H1 (cell line): ENCODE results near the gene DOCK11. TPM values are rescaled to one million over a fixed set of nuclear protein-coding genes. Genes with fewer than 3 reads are reported as not detected.

Experiments used
- CTCF ChIA-PET: fragments of 300-600 bp; sonication (Branson Sonifier 250); formaldehyde crosslinking; loops from one replicate; lab custom pipeline; 2021; ENCODE audit not compliant: partially characterized antibody; lab: Charles Lee
- POLR2A ChIA-PET: fragments of 300-600 bp; sonication (Branson Sonifier 250); formaldehyde crosslinking; loops from one replicate; lab custom pipeline; 2021; ENCODE audit warnings: inconsistent platforms; ENCODE audit not compliant: partially characterized antibody; lab: Charles Lee
- DNase-seq, 2 experiments: peaks; one replicate each; pipeline versions ENCODE4 v3.0.0 to v3.0.0-alpha.2; 2010 to 2022; ENCODE audit warnings: low spot score in 2 of 2, low read depth in 1 of 2, mixed read lengths in 1 of 2
- FAIRE-seq: peaks from 2 replicates; lab custom pipeline; 2011; peaks lifted over from hg19 to GRCh38; lab: Jason Lieb, UNC
- H2AFZ ChIP-seq: 2 replicates; pipeline ENCODE4 v1.8.1; 2012; ENCODE audit warnings: low read length, inconsistent platforms
- H2AK5ac ChIP-seq: 2 replicates; pipeline ENCODE4 v1.6.1; 2013; ENCODE audit warnings: low read depth, low read length
- H2BK120ac ChIP-seq: replicated peaks from 2 replicates; pipeline ENCODE3; 2013; ENCODE audit warnings: low read depth, low read length, inconsistent platforms
- H2BK12ac ChIP-seq: 2 replicates; pipeline ENCODE4 v1.6.1; 2013; ENCODE audit warnings: low read depth, low read length
- H2BK15ac ChIP-seq: 2 replicates; pipeline ENCODE4 v1.6.1; 2013; ENCODE audit warnings: low read length
- H2BK20ac ChIP-seq: 2 replicates; pipeline ENCODE4 v1.6.1; 2013; ENCODE audit warnings: low read length
- H2BK5ac ChIP-seq: 2 replicates; pipeline ENCODE4 v1.6.1; 2013; ENCODE audit warnings: low read depth, low read length
- H3K14ac ChIP-seq: 2 replicates; pipeline ENCODE4 v1.6.1; 2013; ENCODE audit warnings: inconsistent platforms; ENCODE audit not compliant: insufficient read length
- H3K18ac ChIP-seq: 2 replicates; pipeline ENCODE4 v1.6.1; 2013; ENCODE audit warnings: low read length; ENCODE audit errors: extremely low read depth
- H3K23ac ChIP-seq: 2 replicates; pipeline ENCODE4 v1.6.1; 2013; ENCODE audit warnings: inconsistent platforms; ENCODE audit not compliant: insufficient read length
- H3K23me2 ChIP-seq: 2 replicates; pipeline ENCODE4 v1.6.1; 2013; ENCODE audit warnings: low read depth, low read length
- H3K27ac ChIP-seq: 2 replicates; pipeline ENCODE4 v1.6.1; 2011; ENCODE audit warnings: low read depth, low read length, inconsistent platforms
- H3K27me3 ChIP-seq, 4 experiments: replicated peaks in 1 of 4; 1 replicate in 1 of 4; 2 replicates in 3 of 4; pipeline versions ENCODE4 v1.6.1 to v1.8.1; 2011 to 2013; ENCODE audit warnings: low read length in 3 of 4, mild to moderate bottlenecking in 3 of 4, inconsistent platforms in 2 of 4, mixed read lengths in 2 of 4, moderate library complexity in 1 of 4; ENCODE audit not compliant: control insufficient read depth in 3 of 4, insufficient read depth in 3 of 4; ENCODE audit errors: extremely low read depth in 1 of 4
- H3K36me3 ChIP-seq, 4 experiments: 2 replicates each; pipeline versions ENCODE4 v1.6.1 to v1.8.1; 2011 to 2013; ENCODE audit warnings: mild to moderate bottlenecking in 4 of 4, low read length in 3 of 4, moderate library complexity in 2 of 4, control low read depth in 1 of 4, inconsistent platforms in 1 of 4; ENCODE audit not compliant: insufficient read depth in 4 of 4, control insufficient read depth in 2 of 4
- H3K4ac ChIP-seq: replicated peaks from 2 replicates; pipeline ENCODE3; 2013; ENCODE audit warnings: low read length, low read depth, mixed read lengths, inconsistent platforms; ENCODE audit not compliant: insufficient read length
- H3K4me1 ChIP-seq, 4 experiments: replicated peaks in 1 of 4; 1 replicate in 1 of 4; 2 replicates in 3 of 4; pipeline versions ENCODE4 v1.6.1 to v1.8.1; 2011 to 2013; ENCODE audit warnings: low read length in 3 of 4, inconsistent platforms in 2 of 4, mixed read lengths in 1 of 4; ENCODE audit not compliant: insufficient read depth in 4 of 4, control insufficient read depth in 3 of 4
- H3K4me2 ChIP-seq, 2 experiments: 2 replicates each; pipeline versions ENCODE4 v1.6.1 to v1.8.1; 2011 to 2013; ENCODE audit warnings: low read depth in 2 of 2, low read length in 2 of 2, control low read depth in 1 of 2, inconsistent platforms in 1 of 2, mild to moderate bottlenecking in 1 of 2; ENCODE audit not compliant: insufficient read depth in 1 of 2
- H3K4me3 ChIP-seq, 4 experiments: fragments of 200-600, 300-600 bp in 1 of 4; sonication (generic), shearing (Covaris generic), sonication (Bioruptor Twin) in 1 of 4; 2 replicates each; pipeline versions ENCODE4 v1.5.1 to v1.8.1; 2011 to 2016; ENCODE audit warnings: low read length in 4 of 4, low read depth in 3 of 4, control low read depth in 2 of 4, inconsistent platforms in 2 of 4, mild to moderate bottlenecking in 2 of 4, mixed read lengths in 1 of 4, moderate library complexity in 1 of 4; ENCODE audit not compliant: insufficient read depth in 2 of 4; ENCODE audit errors: extremely low read depth in 1 of 4
- H3K56ac ChIP-seq: replicated peaks from 2 replicates; pipeline ENCODE3; 2013; ENCODE audit warnings: low read depth, mild to moderate bottlenecking, mixed read lengths, low read length, inconsistent platforms; ENCODE audit not compliant: insufficient read length
- H3K79me1 ChIP-seq: 2 replicates; pipeline ENCODE4 v1.6.1; 2013; ENCODE audit warnings: low read depth, low read length, control low read depth
- H3K79me2 ChIP-seq, 2 experiments: 2 replicates each; pipeline versions ENCODE4 v1.6.1 to v1.8.1; 2012 to 2013; ENCODE audit warnings: low read length in 2 of 2, mild to moderate bottlenecking in 2 of 2, inconsistent platforms in 1 of 2; ENCODE audit not compliant: insufficient read depth in 2 of 2, control insufficient read depth in 1 of 2
- H3K9ac ChIP-seq, 4 experiments: replicated peaks in 1 of 4; 1 replicate in 1 of 4; 2 replicates in 3 of 4; pipeline versions ENCODE4 v1.6.1 to v1.8.1; 2011 to 2013; ENCODE audit warnings: low read depth in 3 of 4, low read length in 3 of 4, control low read depth in 2 of 4, mild to moderate bottlenecking in 2 of 4, moderate library complexity in 2 of 4, inconsistent platforms in 1 of 4; ENCODE audit errors: extremely low read depth in 1 of 4
- H3K9me3 ChIP-seq, 2 experiments: 2 replicates each; pipeline versions ENCODE4 v1.6.1 to v1.8.1; 2012 to 2013; ENCODE audit warnings: mild to moderate bottlenecking in 2 of 2, moderate library complexity in 2 of 2, control low read depth in 1 of 2, inconsistent platforms in 1 of 2, low read depth in 1 of 2, low read length in 1 of 2, mixed read lengths in 1 of 2; ENCODE audit not compliant: insufficient read depth in 2 of 2
- H4K20me1 ChIP-seq, 2 experiments: replicated peaks in 1 of 2; 2 replicates each; pipeline versions ENCODE3 to v1.8.1; 2011 to 2013; ENCODE audit warnings: inconsistent platforms in 2 of 2, low read length in 2 of 2, mild to moderate bottlenecking in 1 of 2; ENCODE audit not compliant: insufficient read depth in 2 of 2, control insufficient read depth in 1 of 2
- H4K5ac ChIP-seq: 2 replicates; pipeline ENCODE4 v1.6.1; 2013; ENCODE audit warnings: low read length, low read depth, mixed read lengths, inconsistent platforms; ENCODE audit not compliant: insufficient read length
- H4K8ac ChIP-seq: 2 replicates; pipeline ENCODE4 v1.8.0; 2013; ENCODE audit warnings: mild to moderate bottlenecking, moderate library complexity, low read length, inconsistent platforms; ENCODE audit not compliant: insufficient read depth; ENCODE audit errors: extremely low read depth
- H4K91ac ChIP-seq: replicated peaks from 2 replicates; pipeline ENCODE3; 2013; ENCODE audit warnings: low read length, mixed read lengths, inconsistent platforms; ENCODE audit not compliant: insufficient read length
- ASH2L ChIP-seq: fragments of 200-600, 300-600 bp; sonication (generic); IDR thresholded peaks from one replicate; pipeline ENCODE4 v1.7.1; 2017; ENCODE audit warnings: low read length
- CHD1 ChIP-seq: IDR thresholded peaks from 2 replicates; pipeline ENCODE4 v1.6.1; 2012; ENCODE audit warnings: low read depth, low read length, improper control_type of control experiment
- CREB1 ChIP-seq: IDR thresholded peaks from 2 replicates; pipeline ENCODE4 v1.6.1; 2012; ENCODE audit warnings: inconsistent platforms
- EP300 ChIP-seq, 2 experiments: IDR thresholded peaks; 1 replicate in 1 of 2; 2 replicates in 1 of 2; pipeline ENCODE4 v1.6.1; 2011 to 2012; ENCODE audit warnings: low read depth in 2 of 2, low read length in 2 of 2, mild to moderate bottlenecking in 2 of 2, borderline replicate concordance in 1 of 2, inconsistent platforms in 1 of 2, moderate library complexity in 1 of 2
- POLR2A ChIP-seq, 2 experiments: IDR thresholded peaks; 1 replicate in 1 of 2; 2 replicates in 1 of 2; pipeline ENCODE4 v1.6.1; 2011; ENCODE audit warnings: low read depth in 2 of 2, low read length in 2 of 2, mild to moderate bottlenecking in 2 of 2; ENCODE audit errors: control extremely low read depth in 1 of 2
- TEAD4 ChIP-seq: IDR thresholded peaks from 2 replicates; pipeline ENCODE4 v1.6.1; 2012; ENCODE audit warnings: low read depth, low read length, inconsistent platforms, mixed read lengths
- polyA plus RNA-seq, 7 experiments: library from polyadenylated mRNA; depleted of rRNA in 3 of 7; stranded (reverse) in 5 of 7; unstranded in 2 of 7; fragments of >200 nt in 5 of 7; fragments of 200-250 nt in 2 of 7; gene quantifications; 1 replicate in 5 of 7; 2 replicates in 1 of 7; 4 replicates in 1 of 7; pipeline versions ENCODE4 v1.2.1 to v1.2.3, GENCODE V29; 2011 to 2013; ENCODE audit warnings: missing spikeins in 2 of 7, mixed read lengths in 2 of 7
- total RNA-seq: library from RNA; stranded (reverse); fragmentation: NEBNext Ultra II Directional; extraction: Animal tissue kit (Norgen Biotek cat#: 25700); gene quantifications from 2 replicates; pipeline ENCODE4 v1.2.1, GENCODE V29; 2021

DOCK11 gene
- total and polyA plus RNA-seq, 2 of the 8 experiments (the other 6 are each of a cell fraction or from before 2014, with no cell fraction given): 4.9 to 12.0 TPM

DNA sequence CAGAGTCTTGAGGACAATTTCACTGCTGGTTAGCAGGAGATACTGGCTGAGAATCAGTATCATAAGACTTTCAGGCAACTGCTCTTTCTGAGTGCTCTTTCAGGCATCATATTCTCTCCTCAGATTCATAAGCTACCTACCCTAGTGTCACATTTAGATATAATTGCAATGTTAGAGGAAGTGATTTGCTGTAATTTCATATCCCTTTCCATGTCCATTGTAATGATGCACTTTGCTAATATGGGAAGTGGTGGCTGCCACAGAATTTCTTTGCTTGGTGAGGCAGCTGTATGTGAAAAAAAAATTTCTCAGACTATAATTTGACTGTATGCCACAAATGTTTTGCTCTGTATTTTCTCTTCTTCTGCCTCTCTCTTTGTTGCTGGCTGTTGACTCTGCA, 63.3 kb downstream of the DOCK11 start:
- no peak overlapping the region for H3K14ac ChIP-seq
- H3K4me1 ChIP-seq: no peaks in the 10 kb centered on the region
- FAIRE-seq (no peak), DNase-seq (no peak)
- no peaks in the 10 kb centered on the region for H4K20me1 ChIP-seq
- POLR2A ChIA-PET: no interaction called here
- H2BK120ac ChIP-seq: no peak overlapping the region
- no peaks in the 10 kb centered on the region for H3K23me2 ChIP-seq
- no peak overlapping the region for H2BK12ac ChIP-seq
- H2BK15ac ChIP-seq: no peak overlapping the region
- no peak overlapping the region for H3K4me3 ChIP-seq
- no peak overlapping the region for H2AK5ac ChIP-seq
- no peak overlapping the region for H3K18ac ChIP-seq
- H3K9me3 ChIP-seq: no peaks in the 10 kb centered on the region
- H3K23ac ChIP-seq: no peak overlapping the region
- TF ChIP-seq ASH2L: no peak
- no peak for TF ChIP-seq CHD1
- no peak for TF ChIP-seq EP300 (IDR thresholded peaks at IDR 0.05; ENCODE audit: borderline replicate concordance in 1 of 2, low read depth in 2 of 2, low read length in 2 of 2)
- TF ChIP-seq TEAD4: no peak
- TF ChIP-seq POLR2A (IDR thresholded peaks at IDR 0.05; ENCODE audit: control extremely low read depth in 1 of 2, low read depth in 2 of 2, low read length in 2 of 2): no peak
- no peak for TF ChIP-seq CREB1
- no peak overlapping the region for H3K9ac ChIP-seq
- H3K79me1 ChIP-seq: no peaks in the 10 kb centered on the region
- no peak overlapping the region for H4K91ac ChIP-seq
- no peak overlapping the region for H2BK20ac ChIP-seq
- no peak overlapping the region for H2BK5ac ChIP-seq
- no peaks in the 10 kb centered on the region for H3K27me3 ChIP-seq
- no peaks in the 10 kb centered on the region for H3K36me3 ChIP-seq
- no peak overlapping the region for H3K27ac ChIP-seq
- H4K8ac ChIP-seq: no peak overlapping the region
- no peaks in the 10 kb centered on the region for H3K79me2 ChIP-seq
- H3K4me2 ChIP-seq: no peak overlapping the region
- no peak overlapping the region for H3K4ac ChIP-seq
- no peak overlapping the region for H4K5ac ChIP-seq
- no peak overlapping the region for H2AFZ ChIP-seq
- CTCF ChIA-PET: no interaction called here
- H3K56ac ChIP-seq: no peak overlapping the region
